Measurements from ENCODE around the gene ZNF710. TPM values are rescaled to one million over a fixed set of nuclear protein-coding genes. Genes with fewer than 3 reads are reported as not detected.

Gene ZNF710
- total and polyA plus RNA-seq, 2 donors (not counting 3 experiments of a cell fraction or from before 2014, with no cell fraction given) = 8.9 to 32.4 TPM

DNA sequence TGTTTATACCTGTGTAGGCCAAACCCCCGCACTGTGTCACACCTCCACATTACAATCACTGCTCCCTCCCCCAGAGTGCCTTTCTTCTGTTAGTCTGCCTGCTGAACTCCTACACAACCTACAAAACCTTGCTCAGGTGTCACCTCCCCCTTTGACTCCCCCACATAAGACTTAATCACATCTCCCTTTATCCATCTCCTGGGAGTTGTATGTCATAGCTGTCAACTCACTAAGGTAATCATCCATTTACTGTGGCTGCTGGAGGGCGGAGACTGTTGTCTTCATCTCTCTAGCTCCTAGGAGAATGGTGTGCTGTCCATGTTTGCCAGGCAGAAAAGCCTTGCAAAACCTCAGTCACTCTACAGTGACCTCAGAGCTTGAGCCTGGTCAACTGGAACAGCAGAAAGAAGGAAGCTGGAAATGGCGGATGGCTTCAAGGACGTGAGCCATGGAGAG is 43.8 kb downstream of the ZNF710 start:
- BruUV-seq (replicated peaks) = no TSS peak
- intact Hi-C loops (cut with micrococcal nuclease) = loop anchor here (1.0 kb wide), 1 partner anchor 9 kb away; no protein-coding TSS in a partner anchor
- no peaks in the 10 kb centered on the region for H3K36me3 ChIP-seq (ENCODE audit: control insufficient read depth in 2 of 2, extremely low read depth in 1 of 2, insufficient read depth in 2 of 2, low read length in 2 of 2)
- no peaks in the 10 kb centered on the region for H3K9me3 ChIP-seq (replicated peaks; ENCODE audit: control insufficient read depth, insufficient read depth, low read length)
- no peak overlapping the region for H2AFZ ChIP-seq (ENCODE audit: low read depth, low read length)
- H3K27ac ChIP-seq (ENCODE audit: insufficient read depth, low read depth, low read length) = no peak overlapping the region
- CTCF ChIA-PET = interaction anchor here (1.0 to 1.2 kb wide), 2 partner anchors 10 to 284 kb away, joined by 3 to 4 read pairs; no protein-coding TSS in a partner anchor
- POLR2A ChIA-PET = no interaction called here
- H3K79me2 ChIP-seq (ENCODE audit: control insufficient read depth, insufficient read depth, low read length) = peaks cover 4% of the 10 kb centered on the region
- no peak overlapping the region for H3K4me2 ChIP-seq (ENCODE audit: insufficient read depth, low read length)
- no peaks in the 10 kb centered on the region for H4K20me1 ChIP-seq (replicated peaks; ENCODE audit: control insufficient read depth, extremely low read depth, insufficient read depth, low read length)
- no peak overlapping the region for H3K4me3 ChIP-seq (replicated peaks in 1 of 3; ENCODE audit: insufficient read depth in 1 of 3, low read depth in 1 of 3, low read length in 3 of 3)
- DNase-seq (ENCODE audit: low read depth, low spot score) = no peak
- H3K27me3 ChIP-seq (ENCODE audit: control insufficient read depth in 2 of 2, insufficient read depth in 2 of 2, low read length in 2 of 2) = no peaks in the 10 kb centered on the region
- no peak for FAIRE-seq
- H3K4me1 ChIP-seq (ENCODE audit: control insufficient read depth, extremely low read depth, insufficient read depth, low read length) = no peaks in the 10 kb centered on the region
- H3K9me1 ChIP-seq (replicated peaks; ENCODE audit: control insufficient read depth, extremely low read depth, insufficient read depth, low read length) = no peaks in the 10 kb centered on the region
- no peak overlapping the region for H3K9ac ChIP-seq (replicated peaks; ENCODE audit: extremely low read depth, insufficient read depth, low read length)
- TF ChIP-seq JUN (IDR thresholded peaks at IDR 0.05; ENCODE audit: borderline replicate concordance, insufficient read depth, insufficient read length, low read depth) = no peak
- TF ChIP-seq, protein P1, sequence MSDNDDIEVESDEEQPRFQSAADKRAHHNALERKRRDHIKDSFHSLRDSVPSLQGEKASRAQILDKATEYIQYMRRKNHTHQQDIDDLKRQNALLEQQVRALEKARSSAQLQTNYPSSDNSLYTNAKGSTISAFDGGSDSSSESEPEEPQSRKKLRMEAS (IDR thresholded peaks at IDR 0.05; ENCODE audit: insufficient read depth, insufficient read length) = no peak
- TF ChIP-seq EZH2 (IDR thresholded peaks at IDR 0.05; ENCODE audit: borderline replicate concordance, low read depth, low read length, severe bottlenecking) = no peak
- no peak for TF ChIP-seq POLR2AphosphoS5 (IDR thresholded peaks at IDR 0.05; ENCODE audit: insufficient read depth, low read depth, low read length)
- no peak for TF ChIP-seq FOS (IDR thresholded peaks at IDR 0.05; ENCODE audit: borderline replicate concordance, insufficient read depth, low read length)
- no peak for TF ChIP-seq GATA2 (IDR thresholded peaks at IDR 0.05; ENCODE audit: insufficient read depth, insufficient read length, low read depth, low read length)
- TF ChIP-seq, protein P2, sequence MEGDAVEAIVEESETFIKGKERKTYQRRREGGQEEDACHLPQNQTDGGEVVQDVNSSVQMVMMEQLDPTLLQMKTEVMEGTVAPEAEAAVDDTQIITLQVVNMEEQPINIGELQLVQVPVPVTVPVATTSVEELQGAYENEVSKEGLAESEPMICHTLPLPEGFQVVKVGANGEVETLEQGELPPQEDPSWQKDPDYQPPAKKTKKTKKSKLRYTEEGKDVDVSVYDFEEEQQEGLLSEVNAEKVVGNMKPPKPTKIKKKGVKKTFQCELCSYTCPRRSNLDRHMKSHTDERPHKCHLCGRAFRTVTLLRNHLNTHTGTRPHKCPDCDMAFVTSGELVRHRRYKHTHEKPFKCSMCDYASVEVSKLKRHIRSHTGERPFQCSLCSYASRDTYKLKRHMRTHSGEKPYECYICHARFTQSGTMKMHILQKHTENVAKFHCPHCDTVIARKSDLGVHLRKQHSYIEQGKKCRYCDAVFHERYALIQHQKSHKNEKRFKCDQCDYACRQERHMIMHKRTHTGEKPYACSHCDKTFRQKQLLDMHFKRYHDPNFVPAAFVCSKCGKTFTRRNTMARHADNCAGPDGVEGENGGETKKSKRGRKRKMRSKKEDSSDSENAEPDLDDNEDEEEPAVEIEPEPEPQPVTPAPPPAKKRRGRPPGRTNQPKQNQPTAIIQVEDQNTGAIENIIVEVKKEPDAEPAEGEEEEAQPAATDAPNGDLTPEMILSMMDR (IDR thresholded peaks at IDR 0.05; ENCODE audit: extremely low read depth in 1 of 2, insufficient read depth in 1 of 2, low read depth in 1 of 2, low read length in 2 of 2) = no peak
- no peak for TF ChIP-seq MYC (IDR thresholded peaks at IDR 0.05; ENCODE audit: low read depth, low read length)
- no peak for TF ChIP-seq POLR2A (IDR thresholded peaks at IDR 0.05; ENCODE audit: low read depth, low read length)
- dilution Hi-C loops (cut with MboI; ENCODE audit: extremely low pct_ligation_motif_present, low sequenced_read_pairs) = no loop called here
